ENCODE measurements around the gene NUB1.

The NUB1 gene

DNA sequence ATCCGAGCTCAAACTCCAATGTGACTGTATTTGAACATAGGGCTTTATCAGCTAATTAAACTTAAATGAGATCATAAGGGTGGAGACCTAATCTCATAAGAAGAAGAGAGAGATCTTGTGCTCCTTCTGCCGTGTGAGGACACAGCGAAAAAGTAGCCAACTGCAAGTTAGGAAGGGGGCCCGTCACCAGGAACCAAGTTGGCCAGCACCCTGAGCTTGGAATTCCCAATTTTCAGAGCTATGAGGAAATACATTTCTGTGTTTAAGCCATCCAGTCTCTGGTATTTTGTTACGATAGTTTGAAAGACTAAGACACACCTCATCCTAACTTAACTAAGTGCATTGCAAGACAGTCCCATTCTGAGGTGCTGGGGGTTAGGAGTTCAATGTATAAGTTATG is 82.3 kb downstream of the NUB1 start:
- DNase-seq (ENCODE audit: low read depth in 2 of 2), result no peak

DNA sequence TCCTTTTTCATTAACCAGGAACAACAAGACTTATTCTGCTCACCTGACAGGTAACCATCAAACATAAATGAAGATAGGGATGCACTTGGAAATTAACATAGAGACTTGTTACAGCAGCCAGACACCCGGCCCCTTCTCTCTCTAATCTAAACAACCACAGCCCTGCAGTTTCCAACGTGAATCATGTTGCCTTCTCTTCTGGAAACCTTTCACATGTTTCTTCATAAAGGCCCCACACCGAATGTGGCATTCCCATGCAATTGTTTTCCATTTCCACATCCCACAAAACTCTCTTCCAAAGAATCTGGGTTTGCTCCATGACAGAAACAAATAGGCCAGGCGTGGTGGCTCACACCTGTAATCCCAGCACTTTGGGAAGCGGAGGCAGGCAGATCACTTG is 83.2 kb downstream of the NUB1 start:
- no peak for DNase-seq (ENCODE audit: low read depth in 2 of 2)

DNA sequence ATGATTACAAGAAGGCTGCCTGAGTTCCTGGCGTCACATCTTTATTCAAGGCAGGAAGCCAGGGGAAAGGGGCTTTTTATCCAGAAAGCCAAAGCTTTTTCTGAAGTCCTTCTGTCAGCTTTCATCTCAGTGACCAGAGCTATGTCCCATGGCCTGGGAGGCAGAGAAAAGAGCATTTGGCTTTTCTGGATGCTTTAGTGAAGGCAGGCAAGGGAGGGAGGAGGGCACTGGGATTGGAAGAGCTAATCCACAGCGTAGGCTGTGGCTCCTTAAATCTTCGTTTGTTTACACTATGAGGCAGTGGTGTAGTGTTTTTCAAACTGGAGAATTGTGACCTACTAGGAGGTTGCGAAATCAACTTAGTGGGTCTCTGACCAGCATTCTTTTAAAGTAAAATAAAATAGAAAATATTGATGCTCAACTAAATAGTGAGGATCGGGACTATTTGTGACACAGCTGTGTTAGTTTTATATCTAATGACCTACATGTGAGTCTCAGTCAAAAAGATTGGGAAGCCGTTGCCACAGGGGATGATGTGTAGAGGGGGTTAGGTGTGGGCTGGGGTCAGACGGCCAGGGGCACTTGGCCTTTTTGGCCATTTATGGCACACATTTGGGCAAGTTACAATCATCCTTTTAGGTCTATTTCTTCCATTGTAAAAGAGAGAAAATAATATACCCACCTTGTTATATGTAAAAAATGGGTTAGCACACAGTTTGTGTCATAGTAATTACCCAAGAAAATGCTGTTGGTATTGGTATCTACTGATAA is 84.2 kb downstream of the NUB1 start:
- no peak for DNase-seq (ENCODE audit: low read depth in 2 of 2)

DNA sequence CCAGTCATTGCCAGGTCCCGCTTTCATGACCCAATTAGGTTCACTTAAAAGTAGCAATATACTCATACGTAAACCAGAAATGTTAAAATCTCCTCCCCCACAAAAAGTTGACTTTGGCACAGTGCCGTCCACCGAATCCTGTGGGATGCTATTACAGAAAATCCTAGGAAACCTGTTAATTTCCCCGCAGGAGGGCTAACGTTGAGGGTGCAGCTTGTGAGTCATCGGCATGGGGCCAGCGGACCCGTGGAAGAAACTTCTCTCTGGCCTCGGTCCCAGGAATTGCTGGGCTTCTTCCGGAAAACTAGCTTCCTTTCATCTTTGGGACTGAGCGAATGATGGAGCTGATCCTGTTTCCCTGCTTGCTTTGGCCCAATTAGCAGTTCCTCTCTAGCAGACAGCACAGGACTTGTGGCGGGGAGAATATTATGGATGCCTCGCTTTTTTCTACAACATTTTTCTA is 84.9 kb downstream of the NUB1 start:
- no peak for DNase-seq (ENCODE audit: low read depth in 2 of 2)

DNA sequence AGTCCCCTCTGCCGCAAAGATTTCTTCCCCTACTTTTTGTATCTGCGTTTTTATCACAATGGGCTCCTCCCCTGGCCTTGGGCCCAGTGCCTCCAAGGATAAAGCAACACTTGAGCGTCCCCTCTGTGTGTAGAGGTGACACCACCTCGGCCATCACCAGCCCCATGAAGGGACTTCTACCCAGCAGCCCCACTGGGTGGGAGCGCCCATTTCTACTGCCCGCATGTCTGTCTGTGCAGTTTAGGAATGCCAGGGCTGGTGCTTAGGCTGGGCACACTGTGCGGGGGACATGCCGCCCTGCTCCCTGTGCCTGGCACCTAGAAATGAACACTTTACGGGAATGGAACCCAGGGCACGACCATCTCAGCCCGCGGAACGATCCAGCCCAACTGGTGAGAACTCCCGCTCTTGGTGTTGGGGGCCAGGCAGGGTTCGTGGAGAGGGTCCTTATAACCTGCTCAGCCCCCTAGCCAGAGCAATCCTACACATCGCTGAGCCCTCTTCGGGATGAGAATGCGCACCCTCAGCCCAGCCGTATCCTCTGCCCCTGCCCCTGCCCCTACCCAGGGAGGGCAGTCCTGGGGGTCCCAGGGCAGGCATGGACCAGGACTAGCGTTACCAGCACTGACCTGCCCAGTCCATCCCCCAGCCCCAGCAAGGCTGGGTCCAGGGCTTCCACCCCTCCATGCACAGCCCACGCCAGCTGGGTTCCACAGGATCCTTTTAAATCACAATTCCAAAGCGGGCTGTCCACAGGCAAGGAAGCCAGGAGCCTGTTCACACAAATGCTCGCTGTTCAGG is 85.5 kb downstream of the NUB1 start:
- DNase-seq (ENCODE audit: low read depth in 2 of 2), result no peak

DNA sequence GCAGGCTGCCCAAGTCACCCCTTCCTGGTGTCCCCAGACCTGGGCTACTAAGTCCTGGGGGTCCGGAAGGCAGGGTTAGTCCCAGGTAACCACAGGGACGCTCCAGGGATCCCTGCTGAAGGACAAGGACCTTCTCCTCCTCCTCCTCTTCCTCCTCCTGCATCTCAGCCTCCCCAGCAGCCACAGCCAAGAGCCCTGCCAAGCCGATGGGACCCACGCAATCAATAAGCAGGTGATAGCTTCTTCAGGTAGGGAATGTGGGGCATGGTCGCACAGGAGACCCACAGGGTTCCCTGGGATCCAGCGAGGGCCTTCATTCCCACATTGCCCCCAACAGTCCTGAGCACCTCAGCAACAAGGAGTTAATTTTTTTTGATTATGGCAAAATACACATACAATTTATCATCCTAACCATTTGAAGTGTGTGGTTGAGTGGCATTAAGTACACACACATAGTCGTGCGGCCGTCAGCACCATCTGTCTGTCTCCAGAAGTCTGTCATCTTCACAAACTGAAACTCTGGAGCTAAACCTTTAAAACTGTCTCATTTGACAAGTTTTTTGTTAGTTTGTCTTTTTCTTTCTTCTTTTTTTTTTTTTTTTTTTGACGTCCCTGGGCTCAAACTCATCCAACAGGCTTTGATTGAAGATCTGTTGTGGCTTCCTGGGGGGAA is 86.2 kb downstream of the NUB1 start:
- DNase-seq (ENCODE audit: low read depth in 2 of 2), result no peak
